22Rv1 (cell line): ENCODE measurements around the gene ELP4.

Source experiments
- ZFX ChIP-seq: fragments of 450-650 bp; IDR thresholded peaks from 2 replicates; pipeline ENCODE4 v1.6.1; 2017; ENCODE audit warnings: antibody characterized with exemption, borderline replicate concordance
- TF ChIP-seq, protein P1 (sequence below): fragments of 450-650 bp; IDR thresholded peaks from 2 replicates; pipeline ENCODE4 v1.5.1; 2017; ENCODE audit warnings: mild to moderate bottlenecking

DNA sequence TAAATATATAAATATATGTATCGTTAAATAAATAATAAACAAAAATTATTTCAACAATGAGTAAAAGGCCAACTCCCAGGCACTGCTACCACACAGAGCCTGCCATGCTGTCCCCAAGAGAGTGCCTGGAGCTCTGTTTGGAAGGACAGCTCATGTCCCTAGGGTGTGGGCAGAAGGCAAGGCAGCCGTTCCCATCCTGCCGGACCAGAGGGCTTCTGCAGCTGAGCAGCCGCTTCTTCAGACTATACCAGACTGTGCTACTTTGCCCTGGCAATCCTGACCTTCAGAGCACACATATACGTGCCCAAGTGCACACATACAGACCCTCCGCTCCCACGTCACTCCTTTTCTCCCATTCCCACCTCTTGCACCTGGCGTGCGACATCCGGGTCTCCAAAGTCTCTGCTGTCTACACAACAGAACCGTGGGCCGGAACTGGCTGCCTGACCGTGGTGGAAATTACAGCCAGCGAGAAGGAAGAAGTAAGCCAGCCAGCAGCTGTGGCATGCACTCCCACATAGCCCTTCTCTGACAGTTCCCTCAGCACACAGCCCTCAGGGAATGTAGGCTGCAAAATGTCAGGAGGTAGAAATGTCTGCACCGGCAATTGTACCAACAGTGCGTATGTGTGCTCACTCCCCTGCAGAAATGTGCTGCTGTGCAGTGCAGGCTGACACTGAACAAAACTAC lies 277.6 kb downstream of the ELP4 start:
- TF ChIP-seq, protein P1, sequence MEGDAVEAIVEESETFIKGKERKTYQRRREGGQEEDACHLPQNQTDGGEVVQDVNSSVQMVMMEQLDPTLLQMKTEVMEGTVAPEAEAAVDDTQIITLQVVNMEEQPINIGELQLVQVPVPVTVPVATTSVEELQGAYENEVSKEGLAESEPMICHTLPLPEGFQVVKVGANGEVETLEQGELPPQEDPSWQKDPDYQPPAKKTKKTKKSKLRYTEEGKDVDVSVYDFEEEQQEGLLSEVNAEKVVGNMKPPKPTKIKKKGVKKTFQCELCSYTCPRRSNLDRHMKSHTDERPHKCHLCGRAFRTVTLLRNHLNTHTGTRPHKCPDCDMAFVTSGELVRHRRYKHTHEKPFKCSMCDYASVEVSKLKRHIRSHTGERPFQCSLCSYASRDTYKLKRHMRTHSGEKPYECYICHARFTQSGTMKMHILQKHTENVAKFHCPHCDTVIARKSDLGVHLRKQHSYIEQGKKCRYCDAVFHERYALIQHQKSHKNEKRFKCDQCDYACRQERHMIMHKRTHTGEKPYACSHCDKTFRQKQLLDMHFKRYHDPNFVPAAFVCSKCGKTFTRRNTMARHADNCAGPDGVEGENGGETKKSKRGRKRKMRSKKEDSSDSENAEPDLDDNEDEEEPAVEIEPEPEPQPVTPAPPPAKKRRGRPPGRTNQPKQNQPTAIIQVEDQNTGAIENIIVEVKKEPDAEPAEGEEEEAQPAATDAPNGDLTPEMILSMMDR: no peak
- TF ChIP-seq ZFX: no peak
